GM18508 (cell line): ENCODE data around the gene PRMT9.

Experiments used
- ATAC-seq: cut with Tn5 transposase; IDR thresholded peaks from one replicate; pipeline ENCODE4 v1.9.1; 2021; ENCODE audit warnings: moderate number of reproducible peaks; ENCODE audit not compliant: insufficient read depth, unreplicated experiment

PRMT9 gene

GRCh38 chr4:147683717-147684700 lies at the start of gene PRMT9:
Gene PRMT9 (minus strand): TSS chr4:147684163. CDS start chr4:147683987, 176 bp downstream.
- ATAC-seq = peak; percentile 97

GRCh38 chr4:147732518-147733235 lies 48.7 kb upstream of the PRMT9 start:
- ATAC-seq = no peak

- ATAC-seq = no peak
Measured at GRCh38 chr4:147731580-147732517, 47.9 kb upstream of the PRMT9 start, which contains the start of gene ARHGAP10. Gene ARHGAP10 (plus strand): TSS chr4:147732088. CDS start chr4:147732302, 214 bp downstream.

GRCh38 chr4:147730333-147730732 lies 46.4 kb upstream of the PRMT9 start:
- ATAC-seq = no peak

- ATAC-seq = no peak
Measured at GRCh38 chr4:147727476-147728028, 43.6 kb upstream of the PRMT9 start.

- ATAC-seq = no peak
Measured at GRCh38 chr4:147725673-147726072, 41.7 kb upstream of the PRMT9 start.

- ATAC-seq = no peak
Measured at GRCh38 chr4:147724468-147725201, 40.7 kb upstream of the PRMT9 start.

GRCh38 chr4:147723326-147723725 lies 39.4 kb upstream of the PRMT9 start:
- ATAC-seq = no peak

- ATAC-seq = peak; percentile 87
Measured at GRCh38 chr4:147717878-147718277, 33.9 kb upstream of the PRMT9 start.

- no peak for ATAC-seq
Measured at GRCh38 chr4:147714575-147715401, 30.8 kb upstream of the PRMT9 start.

- ATAC-seq = no peak
Measured at GRCh38 chr4:147709999-147710398, 26.0 kb upstream of the PRMT9 start.

- peak; percentile 43 for ATAC-seq
Measured at GRCh38 chr4:147707892-147708672, 24.1 kb upstream of the PRMT9 start.

- no peak for ATAC-seq
Measured at GRCh38 chr4:147704846-147705245, 20.9 kb upstream of the PRMT9 start.

- no peak for ATAC-seq
Measured at GRCh38 chr4:147696866-147697265, 12.9 kb upstream of the PRMT9 start.

- ATAC-seq = no peak
Measured at GRCh38 chr4:147693218-147693617, 9.3 kb upstream of the PRMT9 start.

- ATAC-seq = no peak
Measured at GRCh38 chr4:147691820-147692219, 7.9 kb upstream of the PRMT9 start.

- ATAC-seq = no peak
Measured at GRCh38 chr4:147689067-147689466, 5.1 kb upstream of the PRMT9 start.
